ENCODE measurements around the gene ASPSCR1.

The ASPSCR1 gene

DNA sequence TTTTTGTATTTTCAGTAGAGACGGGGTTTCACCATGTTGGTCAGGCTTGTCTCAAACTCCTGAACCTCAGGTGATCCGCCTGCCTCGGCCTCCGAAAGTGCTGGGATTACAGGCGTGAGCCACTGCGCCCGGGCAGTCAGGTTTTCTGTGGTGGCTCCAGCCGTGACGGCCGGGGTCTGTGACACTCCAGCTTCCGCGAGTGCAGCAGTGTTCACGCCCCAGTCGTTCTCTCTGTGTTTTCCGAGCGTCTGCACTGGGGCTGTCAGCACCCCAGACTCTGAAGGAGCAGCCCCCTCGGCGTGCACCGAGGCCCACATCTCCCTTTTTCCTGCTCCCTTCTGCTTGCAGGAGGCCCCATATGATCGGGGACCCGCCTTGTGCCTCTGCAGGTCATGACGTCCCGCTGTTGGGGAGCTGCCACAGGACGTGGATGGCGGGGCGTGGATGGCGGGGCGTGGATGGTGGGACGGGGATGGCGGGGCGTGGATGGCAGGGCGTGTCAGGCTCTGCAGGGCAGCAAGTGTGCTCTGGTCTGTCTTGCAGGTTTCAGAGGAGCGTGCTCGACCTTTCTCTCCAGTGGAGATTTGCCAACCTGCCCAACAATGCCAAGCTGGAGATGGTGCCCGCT is 5.7 kb downstream of the ASPSCR1 start:
- TF ChIP-seq CTCF (conservative IDR thresholded peaks at IDR 0.05; ENCODE audit: low read depth, low read length), result no peak
- no peak overlapping the region for H3K4me3 ChIP-seq (ENCODE audit: low read length)
- no peak for DNase-seq (ENCODE audit: low read depth)

DNA sequence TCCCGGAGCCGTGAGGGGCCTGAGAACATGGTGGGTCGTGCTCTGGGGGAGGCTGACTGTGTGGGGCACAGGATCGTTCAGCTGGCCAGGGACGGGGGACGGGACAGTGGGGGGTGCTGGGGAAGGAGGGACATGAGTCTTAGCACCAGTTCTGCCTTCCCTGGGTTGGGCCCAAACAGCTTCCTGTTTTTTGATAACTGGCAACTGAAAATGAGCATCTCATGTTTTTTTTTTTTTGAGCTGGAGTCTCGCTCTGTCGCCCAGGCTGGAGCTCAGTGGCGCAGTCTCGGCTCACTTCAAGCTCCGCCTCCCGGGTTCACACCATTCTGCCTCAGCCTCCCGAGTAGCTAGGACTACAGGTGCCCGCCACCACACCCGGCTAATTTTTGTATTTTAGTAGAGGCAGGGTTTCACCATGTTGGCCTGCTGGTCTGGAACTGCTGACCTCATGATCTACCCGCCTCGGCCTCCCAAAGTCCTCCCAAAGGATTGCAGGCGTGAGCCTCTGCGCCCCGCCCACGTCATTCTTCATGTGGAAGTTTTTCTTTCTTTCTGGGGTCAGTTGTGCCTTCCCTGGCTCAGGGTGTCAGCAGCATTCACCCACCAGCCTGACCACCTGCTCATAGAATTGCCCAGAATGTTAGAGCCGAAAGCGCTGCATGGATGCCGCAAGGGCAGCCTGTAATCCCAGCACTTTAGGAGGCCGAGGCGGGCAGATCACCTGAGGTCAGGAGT is 6.4 kb downstream of the ASPSCR1 start:
- no peak for DNase-seq (ENCODE audit: low read depth)
- H3K4me3 ChIP-seq (ENCODE audit: low read length), result no peak overlapping the region
- no peak for TF ChIP-seq CTCF (conservative IDR thresholded peaks at IDR 0.05; ENCODE audit: low read depth, low read length)

DNA sequence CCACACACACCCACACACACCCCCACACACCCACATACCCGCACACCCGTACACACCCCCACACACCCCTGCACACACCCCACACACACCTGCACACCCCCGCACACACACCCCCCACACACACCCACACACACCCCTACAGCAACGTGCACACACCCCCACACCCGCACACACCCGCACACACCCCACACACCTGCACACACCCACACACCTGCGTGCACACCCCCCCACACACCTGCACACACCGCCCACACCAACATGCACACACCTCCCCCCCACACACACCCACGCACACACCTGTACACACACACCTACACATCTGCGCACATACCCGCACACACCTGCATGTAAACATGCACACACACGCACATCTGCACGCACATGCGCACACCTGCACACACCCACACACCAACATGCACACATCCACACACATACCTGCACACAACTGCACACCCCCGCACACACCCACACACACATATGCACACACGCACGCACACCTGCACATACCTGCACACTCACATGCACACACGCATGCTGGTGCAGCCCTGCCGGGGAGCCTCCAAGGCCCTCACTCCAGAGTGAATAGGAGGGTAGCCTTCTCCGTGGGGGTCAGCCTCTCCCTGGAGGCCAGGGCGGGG is 7.5 kb downstream of the ASPSCR1 start:
- TF ChIP-seq CTCF (conservative IDR thresholded peaks at IDR 0.05; ENCODE audit: low read depth, low read length), result no peak
- no peak overlapping the region for H3K4me3 ChIP-seq (ENCODE audit: low read length)
- no peak for DNase-seq (ENCODE audit: low read depth)

- DNase-seq (ENCODE audit: low read depth), result no peak
- no peak for TF ChIP-seq CTCF (conservative IDR thresholded peaks at IDR 0.05; ENCODE audit: low read depth, low read length)
- H3K4me3 ChIP-seq (ENCODE audit: low read length), result no peak overlapping the region
Measured at GRCh38 chr17:81986606-81987005, 9.2 kb downstream of the ASPSCR1 start.

- no peak overlapping the region for H3K4me3 ChIP-seq (ENCODE audit: low read length)
- no peak for DNase-seq (ENCODE audit: low read depth)
- no peak for TF ChIP-seq CTCF (conservative IDR thresholded peaks at IDR 0.05; ENCODE audit: low read depth, low read length)
Measured at GRCh38 chr17:81987161-81987770, 9.8 kb downstream of the ASPSCR1 start.

DNA sequence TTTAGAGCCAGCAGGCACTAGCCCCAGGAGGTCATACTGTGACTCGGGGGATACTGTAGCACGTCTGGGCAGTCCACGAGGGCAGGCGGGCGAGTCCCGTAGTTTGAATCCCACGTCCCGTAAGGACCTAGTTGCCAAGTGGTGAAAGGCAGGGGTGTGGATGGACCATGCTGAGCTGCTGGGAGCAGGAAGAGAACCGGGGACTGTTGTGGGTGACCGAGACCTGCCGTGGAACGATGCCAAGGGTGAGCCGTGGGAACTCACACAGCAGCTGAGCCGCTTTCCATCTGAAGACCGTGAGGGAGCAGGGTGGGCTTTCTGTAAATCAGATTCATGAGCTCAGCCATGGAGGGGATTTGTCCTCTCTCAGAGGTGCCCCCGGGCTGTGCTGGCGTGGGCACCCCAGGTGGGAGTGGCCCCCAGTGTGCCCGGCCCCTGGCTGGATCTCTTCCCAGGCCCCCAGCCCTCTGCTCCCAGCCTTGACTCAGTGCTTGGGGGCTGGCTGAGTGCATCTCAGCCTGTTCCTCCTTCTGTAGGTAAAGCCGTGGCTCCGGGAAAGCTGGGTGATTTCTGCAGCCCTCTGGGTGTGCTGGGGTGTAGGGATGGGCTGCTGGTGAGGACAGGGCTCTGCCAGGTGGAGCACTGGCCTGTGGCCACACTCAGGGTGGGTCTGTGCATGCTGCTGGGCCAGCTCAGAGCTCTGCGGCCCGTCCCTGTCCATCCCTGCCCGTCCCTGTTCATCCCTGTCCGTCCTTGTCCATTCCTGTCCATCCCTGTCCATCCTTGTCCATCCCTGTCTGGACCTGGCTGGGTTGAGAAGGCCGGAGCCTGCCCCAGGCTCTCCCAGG is 13.6 kb downstream of the ASPSCR1 start:
- no peak for TF ChIP-seq CTCF (conservative IDR thresholded peaks at IDR 0.05; ENCODE audit: low read depth, low read length)
- DNase-seq (ENCODE audit: low read depth), result no peak
- H3K4me3 ChIP-seq (ENCODE audit: low read length), result no peak overlapping the region

All from retinal pigment epithelial cell (primary cell).